Dendritic cell treated with granulocyte-macrophage colony-stimulating factor and Interleukin-4, amounts not matched to agents 40 ng/mL and 50 ng/mL, for 4 days (primary cell): ENCODE measurements around the gene CCDC182.

Source experiments
- H3K27ac Mint-ChIP-seq: one replicate; pipeline ENCODE4 v1.8.0; 2022; ENCODE audit warnings: mild to moderate bottlenecking, mixed read lengths
- H3K27me3 Mint-ChIP-seq: one replicate; pipeline ENCODE4 v1.8.0; 2022; ENCODE audit warnings: mild to moderate bottlenecking, mixed read lengths
- H3K36me3 Mint-ChIP-seq: one replicate; pipeline ENCODE4 v1.8.0; 2022; ENCODE audit warnings: low read depth, mixed read lengths
- H3K4me1 Mint-ChIP-seq: one replicate; pipeline ENCODE4 v1.8.0; 2022; ENCODE audit warnings: low read depth, mixed read lengths
- H3K4me3 Mint-ChIP-seq: one replicate; pipeline ENCODE4 v1.8.0; 2022; ENCODE audit warnings: mild to moderate bottlenecking, moderate library complexity, mixed read lengths
- H3K9me3 Mint-ChIP-seq: one replicate; pipeline ENCODE4 v1.8.0; 2022; ENCODE audit warnings: mixed read lengths
- intact Hi-C: fragments of 100-400 bp; cut with micrococcal nuclease; formaldehyde crosslinking; loops from one replicate; pipeline ENCODE4 v1.15.0; 2022

Gene CCDC182

GRCh38 chr17:57730026-57730701 lies 14.9 kb downstream of the CCDC182 start:
- Mint-ChIP-seq H3K36me3 (no peaks in the 10 kb centered on the region), H3K27ac (no peak overlapping the region), H3K27me3 (peaks cover 1% of the 10 kb centered on the region), H3K4me3 (no peak overlapping the region), H3K4me1 (no peaks in the 10 kb centered on the region), H3K9me3 (no peaks in the 10 kb centered on the region)
- intact Hi-C loops: no loop called here

GRCh38 chr17:57727630-57728175 lies 17.4 kb downstream of the CCDC182 start:
- no peaks in the 10 kb centered on the region for H3K36me3 Mint-ChIP-seq
- intact Hi-C loops: no loop called here
- no peak overlapping the region for H3K4me3 Mint-ChIP-seq
- peaks cover 13% of the 10 kb centered on the region for H3K4me1 Mint-ChIP-seq
- no peaks in the 10 kb centered on the region for H3K9me3 Mint-ChIP-seq
- H3K27me3 Mint-ChIP-seq: no peaks in the 10 kb centered on the region
- no peak overlapping the region for H3K27ac Mint-ChIP-seq

GRCh38 chr17:57726838-57727237 lies 18.3 kb downstream of the CCDC182 start:
- Mint-ChIP-seq H3K36me3 (no peaks in the 10 kb centered on the region), H3K9me3 (no peaks in the 10 kb centered on the region), H3K4me3 (no peak overlapping the region), H3K27ac (no peak overlapping the region), H3K4me1 (peaks cover 13% of the 10 kb centered on the region), H3K27me3 (no peaks in the 10 kb centered on the region)
- intact Hi-C loops: no loop called here

GRCh38 chr17:57726213-57726790 lies 18.8 kb downstream of the CCDC182 start:
- Mint-ChIP-seq H3K9me3 (no peaks in the 10 kb centered on the region), H3K36me3 (no peaks in the 10 kb centered on the region), H3K4me3 (no peak overlapping the region), H3K4me1 (peaks cover 13% of the 10 kb centered on the region), H3K27me3 (no peaks in the 10 kb centered on the region), H3K27ac (no peak overlapping the region)
- intact Hi-C loops: no loop called here

- Mint-ChIP-seq H3K4me1 (peaks cover 13% of the 10 kb centered on the region), H3K27me3 (no peaks in the 10 kb centered on the region), H3K4me3 (no peak overlapping the region), H3K9me3 (no peaks in the 10 kb centered on the region), H3K36me3 (no peaks in the 10 kb centered on the region), H3K27ac (no peak overlapping the region)
- intact Hi-C loops: no loop called here
These were observed 20.4 kb downstream of the CCDC182 start for GRCh38 chr17:57724729-57725125.

- H3K27ac Mint-ChIP-seq: no peak overlapping the region
- peaks cover under 1% of the 10 kb centered on the region for H3K27me3 Mint-ChIP-seq
- intact Hi-C loops: no loop called here
- H3K4me3 Mint-ChIP-seq: no peak overlapping the region
- H3K4me1 Mint-ChIP-seq: peaks cover 13% of the 10 kb centered on the region
- no peaks in the 10 kb centered on the region for H3K9me3 Mint-ChIP-seq
- H3K36me3 Mint-ChIP-seq: no peaks in the 10 kb centered on the region
These were observed 20.9 kb downstream of the CCDC182 start for GRCh38 chr17:57724026-57724728.

GRCh38 chr17:57723427-57724025 lies 21.6 kb downstream of the CCDC182 start:
- Mint-ChIP-seq H3K27me3 (peaks cover 5% of the 10 kb centered on the region), H3K4me3 (no peak overlapping the region), H3K36me3 (no peaks in the 10 kb centered on the region), H3K4me1 (peaks cover 13% of the 10 kb centered on the region), H3K9me3 (no peaks in the 10 kb centered on the region), H3K27ac (no peak overlapping the region)
- intact Hi-C loops: no loop called here

- intact Hi-C loops: no loop called here
- H3K36me3 Mint-ChIP-seq: no peaks in the 10 kb centered on the region
- H3K4me1 Mint-ChIP-seq: peaks cover 13% of the 10 kb centered on the region
- no peaks in the 10 kb centered on the region for H3K9me3 Mint-ChIP-seq
- no peak overlapping the region for H3K4me3 Mint-ChIP-seq
- peaks cover 5% of the 10 kb centered on the region for H3K27me3 Mint-ChIP-seq
- no peak overlapping the region for H3K27ac Mint-ChIP-seq
These were observed 22.4 kb downstream of the CCDC182 start for GRCh38 chr17:57722704-57723043.

- Mint-ChIP-seq H3K27me3 (peaks cover 5% of the 10 kb centered on the region), H3K9me3 (no peaks in the 10 kb centered on the region), H3K4me3 (no peak overlapping the region), H3K4me1 (peaks cover 13% of the 10 kb centered on the region), H3K27ac (no peak overlapping the region), H3K36me3 (no peaks in the 10 kb centered on the region)
- intact Hi-C loops: no loop called here
These were observed 23.0 kb downstream of the CCDC182 start for GRCh38 chr17:57721967-57722703.

- Mint-ChIP-seq H3K27ac (no peak overlapping the region), H3K4me3 (no peak overlapping the region), H3K36me3 (no peaks in the 10 kb centered on the region), H3K9me3 (no peaks in the 10 kb centered on the region), H3K27me3 (peaks cover 8% of the 10 kb centered on the region), H3K4me1 (peaks cover 13% of the 10 kb centered on the region)
- intact Hi-C loops: no loop called here
These were observed 24.6 kb downstream of the CCDC182 start for GRCh38 chr17:57720386-57721035.

- intact Hi-C loops: no loop called here
- H3K27me3 Mint-ChIP-seq: peaks cover 10% of the 10 kb centered on the region
- no peak overlapping the region for H3K27ac Mint-ChIP-seq
- no peaks in the 10 kb centered on the region for H3K9me3 Mint-ChIP-seq
- H3K4me3 Mint-ChIP-seq: no peak overlapping the region
- no peaks in the 10 kb centered on the region for H3K36me3 Mint-ChIP-seq
- peaks cover 4% of the 10 kb centered on the region for H3K4me1 Mint-ChIP-seq
These were observed 26.2 kb downstream of the CCDC182 start for GRCh38 chr17:57718878-57719277.

GRCh38 chr17:57715981-57716380 lies 29.1 kb downstream of the CCDC182 start:
- no peaks in the 10 kb centered on the region for H3K36me3 Mint-ChIP-seq
- H3K27me3 Mint-ChIP-seq: peaks cover 21% of the 10 kb centered on the region
- no peaks in the 10 kb centered on the region for H3K4me1 Mint-ChIP-seq
- H3K9me3 Mint-ChIP-seq: no peaks in the 10 kb centered on the region
- intact Hi-C loops: no loop called here
- no peak overlapping the region for H3K27ac Mint-ChIP-seq
- H3K4me3 Mint-ChIP-seq: no peak overlapping the region

- no peak overlapping the region for H3K27ac Mint-ChIP-seq
- no peaks in the 10 kb centered on the region for H3K4me1 Mint-ChIP-seq
- intact Hi-C loops: no loop called here
- H3K9me3 Mint-ChIP-seq: peaks cover 6% of the 10 kb centered on the region
- H3K4me3 Mint-ChIP-seq: no peak overlapping the region
- H3K36me3 Mint-ChIP-seq: no peaks in the 10 kb centered on the region
- peaks cover 21% of the 10 kb centered on the region for H3K27me3 Mint-ChIP-seq
These were observed 30.4 kb downstream of the CCDC182 start for GRCh38 chr17:57714665-57715180.
